GM12872 (cell line): ENCODE measurements around the gene MRFAP1L1.

ENCODE experiments used
- TF ChIP-seq, protein P1 (sequence below): IDR thresholded peaks from 3 replicates; pipeline ENCODE4 v1.5.1; 2011; ENCODE audit warnings: low read depth, mild to moderate bottlenecking, low read length, moderate library complexity; ENCODE audit not compliant: insufficient read depth

Gene MRFAP1L1

GRCh38 chr4:6731780-6732179 lies 22.1 kb upstream of the MRFAP1L1 start:
- TF ChIP-seq, protein P1, sequence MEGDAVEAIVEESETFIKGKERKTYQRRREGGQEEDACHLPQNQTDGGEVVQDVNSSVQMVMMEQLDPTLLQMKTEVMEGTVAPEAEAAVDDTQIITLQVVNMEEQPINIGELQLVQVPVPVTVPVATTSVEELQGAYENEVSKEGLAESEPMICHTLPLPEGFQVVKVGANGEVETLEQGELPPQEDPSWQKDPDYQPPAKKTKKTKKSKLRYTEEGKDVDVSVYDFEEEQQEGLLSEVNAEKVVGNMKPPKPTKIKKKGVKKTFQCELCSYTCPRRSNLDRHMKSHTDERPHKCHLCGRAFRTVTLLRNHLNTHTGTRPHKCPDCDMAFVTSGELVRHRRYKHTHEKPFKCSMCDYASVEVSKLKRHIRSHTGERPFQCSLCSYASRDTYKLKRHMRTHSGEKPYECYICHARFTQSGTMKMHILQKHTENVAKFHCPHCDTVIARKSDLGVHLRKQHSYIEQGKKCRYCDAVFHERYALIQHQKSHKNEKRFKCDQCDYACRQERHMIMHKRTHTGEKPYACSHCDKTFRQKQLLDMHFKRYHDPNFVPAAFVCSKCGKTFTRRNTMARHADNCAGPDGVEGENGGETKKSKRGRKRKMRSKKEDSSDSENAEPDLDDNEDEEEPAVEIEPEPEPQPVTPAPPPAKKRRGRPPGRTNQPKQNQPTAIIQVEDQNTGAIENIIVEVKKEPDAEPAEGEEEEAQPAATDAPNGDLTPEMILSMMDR: no peak

- TF ChIP-seq, protein P1: no peak
These were observed 21.6 kb upstream of the MRFAP1L1 start for GRCh38 chr4:6731318-6731675.

GRCh38 chr4:6730603-6731317 lies 21.1 kb upstream of the MRFAP1L1 start:
- TF ChIP-seq, protein P1: no peak

- TF ChIP-seq, protein P1: no peak
These were observed 18.8 kb upstream of the MRFAP1L1 start for GRCh38 chr4:6728320-6729029.

GRCh38 chr4:6727943-6728250 lies 18.2 kb upstream of the MRFAP1L1 start:
- TF ChIP-seq, protein P1: no peak

GRCh38 chr4:6727081-6727942 lies 17.6 kb upstream of the MRFAP1L1 start:
- TF ChIP-seq, protein P1: no peak

GRCh38 chr4:6724421-6725111 lies 14.9 kb upstream of the MRFAP1L1 start:
- TF ChIP-seq, protein P1: no peak
